Liver (tissue), 9 donors: Measurements from ENCODE around the gene TNFRSF13B. TPM values are rescaled to one million over a fixed set of nuclear protein-coding genes. Genes with fewer than 3 reads are reported as not detected.

Source experiments
- DNase-seq: peaks from one replicate; pipeline ENCODE4 v3.0.0-alpha.2; 2017; ENCODE audit warnings: low spot score
- H3K27ac ChIP-seq, 2 donors: one replicate each; pipeline ENCODE4 v1.7.0; 2013; ENCODE audit warnings: inconsistent platforms in 2 of 2, low read length in 2 of 2, control low read depth in 1 of 2, low read depth in 1 of 2, mild to moderate bottlenecking in 1 of 2
- H3K27me3 ChIP-seq, 4 donors: one replicate each; pipeline versions ENCODE4 v1.6.1 to v1.7.0; 2013; ENCODE audit warnings: low read length in 3 of 4, inconsistent platforms in 1 of 4, mild to moderate bottlenecking in 1 of 4, moderate library complexity in 1 of 4; ENCODE audit not compliant: control insufficient read depth in 4 of 4, insufficient read depth in 4 of 4
- H3K36me3 ChIP-seq, 4 donors: one replicate each; pipeline versions ENCODE4 v1.6.1 to v1.7.0; 2013; ENCODE audit warnings: low read length in 3 of 4, mild to moderate bottlenecking in 3 of 4, low read depth in 1 of 4, moderate library complexity in 1 of 4; ENCODE audit not compliant: control insufficient read depth in 4 of 4, insufficient read depth in 3 of 4
- H3K4me1 ChIP-seq, 4 donors: one replicate each; pipeline versions ENCODE4 v1.6.1 to v1.7.0; 2013; ENCODE audit warnings: low read length in 3 of 4, mild to moderate bottlenecking in 3 of 4, moderate library complexity in 1 of 4; ENCODE audit not compliant: control insufficient read depth in 4 of 4, insufficient read depth in 4 of 4
- H3K4me3 ChIP-seq, 3 donors: one replicate each; pipeline versions ENCODE4 v1.6.1 to v1.7.0; 2013; ENCODE audit warnings: low read length in 3 of 3, control low read depth in 1 of 3, low read depth in 1 of 3, mild to moderate bottlenecking in 1 of 3
- H3K9ac ChIP-seq, 2 donors: one replicate each; pipeline ENCODE4 v1.7.0; 2013; ENCODE audit warnings: low read length in 2 of 2, mild to moderate bottlenecking in 2 of 2, moderate library complexity in 2 of 2, control low read depth in 1 of 2, low read depth in 1 of 2
- H3K9me3 ChIP-seq, 4 donors: one replicate each; pipeline versions ENCODE4 v1.6.1 to v1.7.0; 2013; ENCODE audit warnings: low read length in 3 of 4; ENCODE audit not compliant: control insufficient read depth in 4 of 4
- ATF3 ChIP-seq: IDR thresholded peaks from 2 replicates; pipeline ENCODE4 v1.6.1; 2016; ENCODE audit warnings: antibody characterized with exemption
- CTCF ChIP-seq: fragments of 150-350 bp; IDR thresholded peaks from 2 replicates; pipeline ENCODE4 v1.5.1; 2017; ENCODE audit warnings: improper control_type of control experiment, low read depth, low read length; ENCODE audit not compliant: missing input control
- EGR1 ChIP-seq, 2 donors: IDR thresholded peaks; 2 replicates each; pipeline ENCODE4 v1.6.1; 2016 to 2018; ENCODE audit warnings: antibody characterized with exemption in 2 of 2, low read depth in 2 of 2
- FOXA1 ChIP-seq: IDR thresholded peaks from 2 replicates; pipeline ENCODE4 v1.6.1; 2016; ENCODE audit warnings: antibody characterized with exemption
- FOXA2 ChIP-seq: IDR thresholded peaks from 2 replicates; pipeline ENCODE4 v1.6.1; 2016; ENCODE audit warnings: antibody characterized with exemption
- GABPA ChIP-seq, 2 donors: IDR thresholded peaks in 1 of 2; conservative IDR thresholded peaks in 1 of 2; 2 replicates each; pipeline ENCODE4 v1.6.1; 2016; ENCODE audit warnings: antibody characterized with exemption in 2 of 2, mild to moderate bottlenecking in 1 of 2, moderate library complexity in 1 of 2
- HNF4A ChIP-seq, 2 donors: conservative IDR thresholded peaks; 2 replicates each; pipeline ENCODE4 v1.6.1; 2016; ENCODE audit warnings: antibody characterized with exemption in 2 of 2, mild to moderate bottlenecking in 2 of 2
- HNF4G ChIP-seq: IDR thresholded peaks from 2 replicates; pipeline ENCODE4 v1.6.1; 2016; ENCODE audit warnings: antibody characterized with exemption
- JUND ChIP-seq, 2 donors: IDR thresholded peaks; 2 replicates each; pipeline ENCODE4 v1.6.1; 2016; ENCODE audit warnings: antibody characterized with exemption in 2 of 2
- MAX ChIP-seq: IDR thresholded peaks from 2 replicates; pipeline ENCODE4 v1.6.1; 2016; ENCODE audit warnings: antibody characterized with exemption
- NR2F2 ChIP-seq: IDR thresholded peaks from 2 replicates; pipeline ENCODE4 v1.6.1; 2016; ENCODE audit warnings: antibody characterized with exemption
- RAD21 ChIP-seq, 2 donors: IDR thresholded peaks; 2 replicates each; pipeline ENCODE4 v1.6.1; 2016; ENCODE audit warnings: antibody characterized with exemption in 2 of 2, mild to moderate bottlenecking in 2 of 2
- REST ChIP-seq: IDR thresholded peaks from 2 replicates; pipeline ENCODE4 v1.6.1; 2016; ENCODE audit warnings: antibody characterized with exemption, mild to moderate bottlenecking
- RXRA ChIP-seq, 2 donors: IDR thresholded peaks; 2 replicates each; pipeline ENCODE4 v1.6.1; 2017 to 2018; ENCODE audit warnings: antibody characterized with exemption in 2 of 2, mild to moderate bottlenecking in 1 of 2
- SP1 ChIP-seq: IDR thresholded peaks from 2 replicates; pipeline ENCODE4 v1.6.1; 2018; ENCODE audit warnings: antibody characterized with exemption, mild to moderate bottlenecking
- TAF1 ChIP-seq: conservative IDR thresholded peaks from 2 replicates; pipeline ENCODE4 v1.6.1; 2016; ENCODE audit warnings: antibody characterized with exemption, mild to moderate bottlenecking
- YY1 ChIP-seq: IDR thresholded peaks from 2 replicates; pipeline ENCODE4 v1.6.1; 2016; ENCODE audit warnings: antibody characterized with exemption, mild to moderate bottlenecking
- ZBTB33 ChIP-seq: IDR thresholded peaks from 2 replicates; pipeline ENCODE4 v1.6.1; 2016; ENCODE audit warnings: antibody characterized with exemption
- WGBS: extraction: QIAGEN DNeasy Blood & Tissue Kit; methylation state at CpG from one replicate; pipeline ENCODE4 v1.1.7; 2013; 5-methylcytosine and 5-hydroxymethylcytosine counted together
- polyA plus RNA-seq, 2 donors: library from polyadenylated mRNA; stranded (reverse) in 1 of 2; unstranded in 1 of 2; fragments of 200-250 nt in 1 of 2; fragments of >200 nt in 1 of 2; fragmentation: Nextera tagmentation in 1 of 2; extraction: Ambion mirVana in 1 of 2; gene quantifications; one replicate each; pipeline versions ENCODE4 v1.2.1 to v1.2.3, GENCODE V29; 2013 to 2015
- total RNA-seq, 2 donors: library from RNA; depleted of rRNA; stranded (reverse); fragments of >200 nt; gene quantifications; one replicate each; pipeline ENCODE4 v1.2.3, GENCODE V29; 2014
- donor health status: healthy.
- donor health status: healthy.
- donor health status: healthy.
- donor health status: healthy.
- donor health status: healthy.

Gene TNFRSF13B
- total and polyA plus RNA-seq, 4 donors = 0.17 to 0.26 TPM; not detected in 2

- Histone ChIP-seq H3K4me1 (no peaks in the 10 kb centered on the region), H3K27me3 (no peaks in the 10 kb centered on the region), H3K27ac (no peak overlapping the region), H3K4me3 (no peak overlapping the region), H3K36me3 (no peaks in the 10 kb centered on the region), H3K9me3 (no peaks in the 10 kb centered on the region), H3K9ac (no peak overlapping the region)
- no peak for DNase-seq
- WGBS = 90% methylated on average over 1 of the region's 1 CpG
- TF ChIP-seq SP1 (no peak), FOXA1 (no peak), REST (no peak), TAF1 (no peak), NR2F2 (no peak), EGR1 (IDR thresholded peaks at IDR 0.05; ENCODE audit: low read depth in 2 of 2) (no peak), MAX (no peak), RXRA (IDR thresholded peaks at IDR 0.05) (no peak), CTCF (no peak), HNF4G (no peak), GABPA (IDR thresholded peaks at IDR 0.05 in 1 of 2, conservative IDR thresholded peaks at IDR 0.05 in 1 of 2) (no peak), RAD21 (IDR thresholded peaks at IDR 0.05) (no peak), JUND (IDR thresholded peaks at IDR 0.05) (no peak), FOXA2 (no peak), YY1 (no peak), HNF4A (conservative IDR thresholded peaks at IDR 0.05) (no peak), ATF3 (no peak), ZBTB33 (no peak)
Measured at GRCh38 chr17:16968786-16969185, 3.1 kb downstream of the TNFRSF13B start.
